ENCODE data around the gene ATRIP.

The ATRIP gene

DNA sequence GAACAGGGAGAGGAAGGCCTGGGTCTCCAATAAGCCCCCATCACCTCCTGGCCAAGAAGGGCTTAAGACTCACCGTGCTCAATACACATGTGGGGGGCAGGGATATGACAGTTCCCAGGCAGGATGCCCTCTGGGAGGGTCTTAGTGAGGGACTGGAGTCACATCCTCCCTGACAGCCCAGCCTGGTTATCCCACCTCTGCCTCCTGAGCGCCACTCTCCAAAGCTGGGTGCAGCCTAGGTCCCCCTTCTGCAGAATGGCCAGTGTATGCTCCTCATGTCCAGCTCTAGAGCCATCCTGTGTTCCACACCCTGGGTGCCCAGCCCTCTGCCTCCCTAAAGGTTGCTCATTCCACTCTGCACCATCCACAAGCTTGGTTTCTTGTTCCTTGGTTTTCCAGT is 58.6 kb downstream of the ATRIP start:
- H3K9me3 ChIP-seq (ENCODE audit: low read length), result no peaks in the 10 kb centered on the region

DNA sequence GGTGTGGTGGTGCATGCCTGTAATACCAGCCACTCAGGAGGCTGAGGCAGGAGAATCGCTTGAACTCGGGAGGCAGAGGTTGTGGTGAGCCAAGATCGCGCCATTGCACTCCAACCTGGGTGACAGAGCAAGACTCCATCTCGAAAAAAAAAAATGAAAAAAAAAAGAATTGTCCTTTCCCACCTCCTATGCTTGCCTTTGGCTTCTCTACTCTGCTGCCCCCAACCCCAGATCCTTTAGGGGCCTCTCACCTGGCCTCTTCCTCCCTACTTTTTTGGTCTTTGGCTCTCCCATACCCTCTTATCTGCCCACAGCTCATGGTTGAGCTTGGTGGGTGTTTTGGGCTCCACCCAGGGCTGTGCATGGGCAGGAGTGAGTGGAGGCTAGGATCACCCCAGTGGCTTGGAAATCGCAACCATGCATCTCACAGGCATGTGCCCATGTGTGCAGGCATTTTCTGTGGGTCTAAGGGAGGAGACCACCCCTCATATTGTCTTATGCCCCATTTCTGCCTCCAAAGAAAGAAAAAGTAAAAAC is 59.5 kb downstream of the ATRIP start:
- Histone ChIP-seq H3K27me3 (ENCODE audit: insufficient read depth, low read length) (no peaks in the 10 kb centered on the region), H3K4me3 (ENCODE audit: low read length) (no peak overlapping the region)

More for the DNA sequence above, 58.6 kb downstream of the ATRIP start:
- H2AFZ ChIP-seq (ENCODE audit: low read depth, low read length), result no peak overlapping the region
- no peaks in the 10 kb centered on the region for H3K27me3 ChIP-seq (ENCODE audit: insufficient read depth, low read length)
- H3K4me1 ChIP-seq (ENCODE audit: insufficient read depth, low read length), result peaks cover 21% of the 10 kb centered on the region
- H3K36me3 ChIP-seq (ENCODE audit: insufficient read depth, low read length), result no peaks in the 10 kb centered on the region
- no peak overlapping the region for H3K4me3 ChIP-seq (ENCODE audit: low read length)

DNA sequence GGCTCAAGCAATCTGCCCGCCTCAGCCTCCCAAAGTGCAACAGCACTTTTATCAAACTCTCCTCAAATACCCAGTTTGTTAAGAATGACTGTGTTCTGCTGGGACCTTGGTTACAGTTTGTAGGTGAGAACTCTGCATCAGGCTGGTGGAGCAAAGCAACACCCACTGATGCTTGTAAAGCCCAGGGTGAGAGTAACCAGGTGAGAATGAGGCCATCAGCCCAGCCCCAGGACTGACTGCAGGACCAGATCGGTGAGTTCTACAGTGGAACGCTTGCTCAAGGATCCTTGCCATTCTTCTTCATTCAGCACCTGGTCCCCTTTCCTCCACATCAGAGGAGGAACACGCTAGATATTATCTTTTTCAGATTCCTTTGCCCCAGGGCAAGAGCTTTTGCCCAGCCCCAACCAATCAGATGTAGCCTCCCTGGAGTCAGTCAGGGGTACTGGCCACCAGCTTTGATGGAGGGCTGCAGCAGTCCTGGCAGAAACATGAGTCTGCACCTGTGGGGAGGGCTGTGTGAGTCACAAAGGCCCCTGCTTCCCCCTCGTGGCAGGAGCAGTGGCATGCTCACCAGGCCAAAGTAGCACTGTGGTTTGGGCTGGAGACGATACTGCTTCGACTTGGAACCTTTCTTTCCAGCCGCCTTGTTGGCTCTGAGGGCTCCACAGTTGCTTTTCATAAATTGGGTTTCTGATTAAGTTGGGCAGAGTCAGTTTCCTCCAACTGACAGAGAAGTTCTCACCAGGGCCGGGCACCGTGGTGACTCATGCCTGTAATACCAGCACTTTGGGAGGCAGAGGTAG is 60.9 kb downstream of the ATRIP start:
- H3K27me3 ChIP-seq (ENCODE audit: insufficient read depth, low read length), result no peaks in the 10 kb centered on the region
- no peak overlapping the region for H2AFZ ChIP-seq (ENCODE audit: low read depth, low read length)
- no peak overlapping the region for H3K4me3 ChIP-seq (ENCODE audit: low read length)
- H3K9me3 ChIP-seq (ENCODE audit: low read length), result no peaks in the 10 kb centered on the region
- no peaks in the 10 kb centered on the region for H3K36me3 ChIP-seq (ENCODE audit: insufficient read depth, low read length)
- peaks cover 21% of the 10 kb centered on the region for H3K4me1 ChIP-seq (ENCODE audit: insufficient read depth, low read length)

More for the DNA sequence above, 59.5 kb downstream of the ATRIP start:
- Histone ChIP-seq H2AFZ (ENCODE audit: low read depth, low read length) (no peak overlapping the region), H3K9me3 (ENCODE audit: low read length) (no peaks in the 10 kb centered on the region), H3K4me1 (ENCODE audit: insufficient read depth, low read length) (peaks cover 21% of the 10 kb centered on the region), H3K36me3 (ENCODE audit: insufficient read depth, low read length) (no peaks in the 10 kb centered on the region)

DNA sequence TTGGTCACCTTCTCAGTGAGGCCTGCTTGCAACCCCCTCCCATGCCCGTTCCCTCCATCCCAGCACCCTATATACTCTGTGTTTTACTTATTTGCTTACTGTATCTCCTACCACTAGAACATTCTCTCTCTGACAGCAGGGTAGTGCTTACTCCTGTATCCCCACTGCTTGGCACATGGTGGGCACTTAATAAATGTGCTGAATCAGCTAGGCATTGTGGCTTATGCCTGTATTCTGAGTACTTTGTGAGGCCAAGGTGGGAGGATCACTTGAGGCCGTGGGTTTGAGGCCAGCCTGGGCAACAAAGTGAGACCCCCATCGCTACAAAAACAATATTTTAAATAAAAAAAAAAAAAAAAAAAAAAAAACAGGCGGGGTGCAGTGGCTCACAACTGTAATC is 65.0 kb downstream of the ATRIP start:
- no peak overlapping the region for H3K4me3 ChIP-seq (ENCODE audit: low read length)

DNA sequence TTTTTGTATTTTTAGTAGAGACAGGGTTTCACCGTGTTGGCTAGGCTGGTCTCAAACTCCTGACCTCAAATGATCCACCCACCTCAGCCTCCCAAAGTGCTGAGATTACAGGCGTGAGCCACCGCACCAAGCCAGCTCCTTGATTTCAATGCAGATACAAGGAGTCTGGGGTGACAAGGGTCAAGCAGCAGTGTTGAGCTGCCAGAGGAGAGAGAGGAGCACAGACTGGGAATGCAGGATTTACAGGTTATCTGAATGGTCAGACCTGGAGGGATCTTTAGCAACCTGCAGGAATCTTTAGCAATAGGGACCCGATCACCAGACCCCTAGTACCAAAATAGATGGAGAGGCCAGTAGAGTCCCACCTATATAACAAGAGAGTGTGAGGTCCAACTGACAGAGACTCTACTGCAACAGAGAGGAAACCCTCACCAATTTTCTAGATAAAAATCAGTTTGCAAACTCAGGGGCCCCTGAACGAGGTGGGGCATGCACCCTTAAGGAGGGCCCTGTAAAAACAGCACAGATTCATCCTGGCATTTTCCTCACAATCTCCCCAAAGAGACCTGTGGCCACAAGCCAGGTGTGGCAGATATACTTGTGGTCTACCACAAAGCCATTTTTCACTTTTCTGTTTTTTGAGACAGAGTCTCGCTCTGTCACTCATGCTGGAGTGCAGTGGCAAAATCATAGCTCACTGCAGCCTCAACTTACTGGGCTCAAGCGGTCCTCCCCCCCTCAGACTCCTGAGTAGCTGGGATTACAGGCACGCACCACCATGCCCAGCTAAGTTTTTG is 68.1 kb downstream of the ATRIP start:
- no peaks in the 10 kb centered on the region for H3K27me3 ChIP-seq (ENCODE audit: insufficient read depth, low read length)
- no peaks in the 10 kb centered on the region for H3K36me3 ChIP-seq (ENCODE audit: insufficient read depth, low read length)
- H3K4me1 ChIP-seq (ENCODE audit: insufficient read depth, low read length), result no peaks in the 10 kb centered on the region
- H2AFZ ChIP-seq (ENCODE audit: low read depth, low read length), result no peak overlapping the region
- no peaks in the 10 kb centered on the region for H3K9me3 ChIP-seq (ENCODE audit: low read length)
- H3K4me3 ChIP-seq (ENCODE audit: low read length), result no peak overlapping the region

More for the DNA sequence above, 65.0 kb downstream of the ATRIP start:
- Histone ChIP-seq H3K36me3 (ENCODE audit: insufficient read depth, low read length) (no peaks in the 10 kb centered on the region), H2AFZ (ENCODE audit: low read depth, low read length) (no peak overlapping the region), H3K27me3 (ENCODE audit: insufficient read depth, low read length) (no peaks in the 10 kb centered on the region), H3K9me3 (ENCODE audit: low read length) (no peaks in the 10 kb centered on the region), H3K4me1 (ENCODE audit: insufficient read depth, low read length) (no peaks in the 10 kb centered on the region)
